HG03135 (cell line): ENCODE results near the gene TEX55.
"Not testable (repeated sequence)": the region's sequence is repeated elsewhere in the genome, so short reads cannot be mapped to it uniquely, and the experiment has no call there.

Experiments
- ATAC-seq: cut with Tn5 transposase; IDR thresholded peaks from one replicate; pipeline ENCODE4 v1.9.1; 2021; ENCODE audit warnings: mild to moderate bottlenecking, moderate library complexity; ENCODE audit not compliant: unreplicated experiment

The TEX55 gene

DNA sequence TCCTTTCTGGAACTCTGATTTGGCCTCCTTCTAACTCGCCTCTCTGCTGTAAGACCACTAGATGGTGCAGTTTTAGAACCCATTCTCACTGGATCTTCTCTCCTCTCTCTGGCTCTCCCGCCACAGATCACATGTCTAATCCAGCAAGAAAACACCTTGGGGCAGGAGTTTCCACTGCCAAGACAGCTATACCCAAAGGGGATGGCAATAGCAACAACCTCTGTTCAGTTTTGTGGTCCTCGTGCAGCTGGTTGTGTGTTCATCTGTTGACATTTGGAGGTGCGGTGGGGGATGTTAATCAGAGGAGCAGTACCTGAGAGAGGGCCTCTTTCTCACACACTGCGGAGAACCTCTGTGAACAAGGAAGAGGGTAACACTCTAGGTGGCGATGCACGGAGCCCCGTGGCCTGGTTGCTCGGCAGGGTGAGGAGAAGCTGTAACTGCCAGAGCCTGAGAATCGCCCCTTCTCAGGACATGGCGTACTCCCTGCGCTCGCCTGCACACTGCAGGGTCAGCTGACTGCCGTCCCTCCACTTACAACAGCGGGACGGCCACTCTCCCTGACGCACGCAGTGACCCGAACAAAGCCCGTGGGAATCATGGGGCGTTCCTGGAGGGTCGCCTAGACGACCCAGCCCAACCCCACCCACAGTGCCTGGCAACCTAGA lies at the start of gene TEX55:
TEX55 (plus strand) TSS at position 666 of the 668 bp plus-strand sequence. CDS start 25 bp downstream, outside the sequence.
- ATAC-seq = no peak

DNA sequence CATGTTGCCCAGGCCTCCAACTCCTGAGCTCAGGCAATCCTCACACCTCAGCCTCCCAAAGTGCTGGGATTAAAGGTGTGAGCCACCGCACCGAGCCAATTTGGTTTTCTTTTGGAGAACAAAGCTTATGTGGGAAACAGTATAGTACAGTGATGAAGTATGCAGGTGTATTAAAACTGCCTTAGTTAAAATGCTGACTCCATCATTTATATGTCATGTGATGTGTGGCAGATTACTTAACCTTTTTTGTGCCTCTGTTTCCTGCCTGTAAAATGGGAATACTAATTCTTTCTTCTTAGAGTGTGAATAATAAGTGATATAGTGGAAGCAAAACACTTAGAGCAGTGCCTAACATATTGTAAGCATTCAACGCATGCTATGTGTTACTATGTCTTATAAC lies 48.0 kb upstream of the TEX55 start:
- no peak for ATAC-seq

DNA sequence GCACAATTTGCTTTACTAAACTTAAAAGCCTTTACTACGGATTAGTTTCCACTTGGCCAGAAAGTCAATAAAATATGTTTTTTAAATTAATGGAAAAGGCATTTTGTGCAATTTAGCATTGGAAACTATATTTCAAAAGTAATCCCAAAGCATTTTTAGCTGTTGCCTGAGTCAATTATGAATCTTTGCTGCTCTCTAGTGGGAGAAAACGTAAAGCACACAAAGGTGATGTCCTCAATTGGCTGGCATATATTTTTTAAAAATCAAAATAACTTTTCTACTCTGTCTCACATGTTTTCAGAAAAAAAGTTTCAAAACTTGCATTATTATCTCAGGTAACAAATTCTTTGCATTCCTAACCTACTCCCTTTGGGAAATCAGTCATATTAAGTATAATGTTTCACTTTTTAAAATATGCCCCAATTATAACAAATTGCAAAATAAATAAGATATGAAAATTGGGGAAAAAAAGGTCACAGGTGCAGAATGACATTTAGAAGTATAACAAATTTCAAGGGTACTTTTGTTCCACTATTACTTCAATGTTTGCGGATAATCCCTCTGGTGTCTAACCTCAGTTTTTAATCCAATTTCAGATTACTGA lies 47.2 kb upstream of the TEX55 start:
- ATAC-seq = no peak

DNA sequence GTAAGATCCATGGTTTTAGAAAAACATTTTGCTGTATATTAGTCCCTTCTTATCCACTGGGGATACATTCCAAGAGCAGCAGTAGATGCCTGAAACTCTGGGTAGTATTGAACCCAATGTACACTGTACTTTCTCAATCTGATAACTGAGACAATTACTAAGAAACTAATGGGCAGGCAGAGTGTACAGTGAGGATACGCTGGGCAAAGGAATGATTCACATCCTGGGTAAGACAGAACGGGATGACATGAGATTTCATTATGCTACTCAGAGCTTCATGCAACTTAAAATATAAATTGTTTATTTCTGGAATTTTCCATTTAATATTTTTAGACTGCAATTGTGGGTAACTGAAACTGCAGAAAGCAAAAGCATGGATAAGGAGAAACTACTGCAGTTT lies 46.2 kb upstream of the TEX55 start:
- ATAC-seq = no peak

DNA sequence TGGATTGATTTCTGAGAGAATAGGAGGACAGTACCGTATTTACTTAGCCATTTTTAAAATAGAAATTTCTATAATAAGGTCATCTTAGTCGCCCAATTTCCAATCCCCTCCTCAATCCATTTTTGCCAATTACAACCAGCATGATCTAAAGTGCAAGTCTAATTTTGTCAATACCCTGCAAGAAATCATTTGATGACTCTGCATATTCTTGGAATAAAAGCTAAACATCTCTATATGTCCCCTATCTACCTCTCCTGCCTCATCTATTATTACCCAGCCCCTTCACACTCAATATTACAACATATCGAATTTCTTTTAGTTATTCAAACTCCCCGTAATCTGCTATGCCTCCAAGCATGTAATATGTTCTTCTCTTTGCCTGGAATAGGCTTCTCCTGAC lies 41.9 kb upstream of the TEX55 start:
- ATAC-seq = no peak

DNA sequence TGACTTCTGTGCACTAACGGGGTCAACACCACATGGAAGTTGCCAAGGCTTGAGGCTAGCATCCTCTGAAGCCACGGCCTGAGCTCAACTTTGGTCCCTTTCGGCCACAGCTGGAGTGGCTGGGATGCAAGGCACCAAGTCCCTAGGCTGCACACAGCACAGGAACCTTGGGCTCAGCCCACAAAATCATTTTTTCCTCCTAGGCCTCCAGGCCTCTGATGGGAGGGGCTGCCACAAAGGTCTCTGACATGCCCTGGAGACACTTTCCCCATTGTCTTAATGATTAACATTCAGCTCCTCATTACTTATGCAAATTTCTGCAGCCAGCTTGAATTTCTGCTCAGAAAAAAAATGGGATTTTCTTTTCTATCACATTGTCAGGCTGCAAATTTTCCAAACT lies 27.6 kb upstream of the TEX55 start:
- ATAC-seq = not testable (repeated sequence)

DNA sequence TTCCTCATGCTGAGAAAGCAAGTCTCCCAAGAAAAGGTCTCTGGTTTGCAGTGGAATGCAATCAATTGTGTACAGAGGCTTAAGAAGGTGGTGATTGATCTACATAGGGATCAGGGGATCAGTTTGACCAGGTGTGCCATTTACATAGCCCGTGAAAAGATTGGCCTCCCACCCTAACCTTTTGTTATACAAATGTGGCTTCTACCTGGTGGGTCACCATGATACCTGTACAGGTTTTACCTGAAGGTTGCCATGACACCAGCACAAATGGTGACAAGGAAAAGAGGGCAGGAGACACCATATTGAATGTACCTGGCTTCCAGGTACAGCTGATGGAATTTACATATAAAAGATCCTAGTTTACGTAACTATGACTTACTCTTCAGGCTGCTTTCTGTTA lies 25.5 kb upstream of the TEX55 start:
- ATAC-seq = no peak

DNA sequence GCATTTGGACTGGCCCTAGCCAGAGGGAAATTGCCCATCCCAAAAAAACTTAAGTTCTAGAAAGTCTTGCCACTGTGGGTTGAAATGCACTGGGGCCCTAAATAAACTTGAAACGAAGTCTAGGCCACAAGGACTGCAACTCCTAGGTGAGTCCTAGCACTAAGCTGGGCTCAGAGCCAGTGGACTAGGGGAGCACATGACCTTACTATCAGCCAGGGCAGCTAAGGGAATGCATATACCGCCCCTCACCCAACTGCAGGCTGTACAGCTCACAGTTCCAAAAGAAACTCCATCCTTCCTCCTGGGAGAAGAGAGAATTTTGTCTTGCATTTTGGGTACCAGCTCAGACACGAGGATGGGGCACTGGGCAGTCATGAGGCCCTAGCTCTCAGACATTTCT lies 23.6 kb upstream of the TEX55 start:
- ATAC-seq = no peak

DNA sequence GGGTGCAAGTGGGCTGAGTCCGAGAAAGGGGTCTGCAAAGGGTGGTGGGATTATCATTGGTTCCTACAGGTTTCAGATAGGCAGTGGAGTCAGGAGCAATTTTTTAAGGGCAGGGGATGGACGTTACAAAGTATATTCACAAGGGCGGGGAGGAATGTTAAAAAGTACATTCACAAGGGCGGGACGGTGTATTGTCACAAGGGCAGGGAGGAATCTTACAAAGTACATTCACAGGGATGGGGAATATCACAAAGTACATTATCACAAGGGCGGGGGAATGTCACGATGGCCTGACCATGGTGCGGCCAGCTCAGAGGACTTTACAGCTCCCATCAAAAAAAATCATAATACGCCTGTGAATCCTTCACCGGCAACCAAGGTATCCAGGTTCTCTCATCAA lies 20.6 kb upstream of the TEX55 start:
- no peak for ATAC-seq

DNA sequence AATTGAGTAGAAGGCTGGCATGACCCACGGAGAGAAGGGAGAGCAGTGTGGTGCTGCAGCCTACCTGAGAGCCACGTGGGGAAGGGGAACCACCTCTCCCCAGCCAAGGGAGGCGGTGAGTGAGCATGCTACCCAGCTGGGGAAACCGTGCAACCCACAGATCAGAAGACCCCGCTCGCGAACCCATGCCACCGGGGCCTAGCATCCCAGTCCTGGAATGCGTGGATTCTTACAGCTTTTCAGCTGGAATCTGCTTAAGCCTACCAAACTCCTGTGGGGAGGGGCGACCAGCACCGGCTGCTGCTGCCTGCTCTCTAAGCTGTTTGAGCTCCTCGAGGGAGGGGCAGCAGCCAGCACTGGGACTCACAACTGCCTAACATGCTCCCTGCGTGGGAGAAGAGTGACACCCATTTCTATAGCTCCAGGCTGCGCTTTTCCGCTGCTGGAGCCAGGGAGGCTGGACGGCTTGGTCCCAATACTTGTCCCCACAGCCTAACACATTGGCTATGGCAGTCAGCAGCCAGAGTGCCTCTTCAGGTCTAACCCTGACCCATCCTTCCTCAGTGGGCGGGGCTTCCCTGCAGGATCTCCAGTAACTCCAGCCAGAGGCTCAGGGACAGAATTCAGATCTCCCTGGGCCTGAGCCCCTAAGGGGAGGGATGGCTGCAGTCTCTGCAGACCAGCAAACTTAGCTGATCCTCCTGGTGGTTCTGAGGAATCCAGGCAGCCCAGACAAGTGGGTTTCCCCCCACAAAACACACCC lies 20.0 kb upstream of the TEX55 start:
- ATAC-seq = no peak

DNA sequence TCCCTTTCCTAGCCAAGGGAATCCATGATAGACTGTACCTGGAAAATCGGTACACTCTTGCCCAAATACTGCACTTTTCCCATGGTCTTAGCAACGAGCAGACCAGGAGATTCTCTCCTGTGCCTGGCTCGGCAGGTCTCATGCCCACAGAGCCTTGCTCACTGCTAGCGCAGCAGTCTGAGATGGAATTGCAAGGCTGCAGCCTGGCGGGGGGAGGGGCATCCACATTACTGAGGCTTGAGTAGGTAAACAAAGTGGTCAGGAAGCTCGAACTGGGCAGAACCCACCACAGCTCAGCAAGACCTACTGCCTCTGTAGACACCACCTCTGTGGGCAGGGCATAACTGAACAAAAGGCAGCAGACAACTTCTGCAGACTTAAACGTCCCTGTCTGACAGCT lies 15.7 kb upstream of the TEX55 start:
- ATAC-seq = not testable (repeated sequence)

DNA sequence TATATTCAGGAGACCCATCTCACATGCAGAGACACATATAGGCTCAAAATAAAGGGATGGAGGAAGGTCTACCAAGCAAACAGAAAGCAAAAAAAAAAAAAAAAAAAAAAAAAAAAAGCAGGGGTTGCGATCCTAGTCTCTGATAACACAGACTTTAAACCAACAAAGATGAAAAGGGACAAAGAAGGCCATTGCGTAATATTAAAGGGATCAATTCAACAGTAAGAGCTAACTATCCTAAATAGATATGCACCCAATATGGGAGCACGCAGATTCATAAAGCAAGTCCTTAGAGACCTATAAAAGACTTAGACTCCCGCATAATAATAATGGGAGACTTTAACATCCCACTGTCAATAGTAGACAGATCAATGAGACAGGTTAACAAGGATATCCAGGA lies 13.7 kb upstream of the TEX55 start:
- not testable (repeated sequence) for ATAC-seq

DNA sequence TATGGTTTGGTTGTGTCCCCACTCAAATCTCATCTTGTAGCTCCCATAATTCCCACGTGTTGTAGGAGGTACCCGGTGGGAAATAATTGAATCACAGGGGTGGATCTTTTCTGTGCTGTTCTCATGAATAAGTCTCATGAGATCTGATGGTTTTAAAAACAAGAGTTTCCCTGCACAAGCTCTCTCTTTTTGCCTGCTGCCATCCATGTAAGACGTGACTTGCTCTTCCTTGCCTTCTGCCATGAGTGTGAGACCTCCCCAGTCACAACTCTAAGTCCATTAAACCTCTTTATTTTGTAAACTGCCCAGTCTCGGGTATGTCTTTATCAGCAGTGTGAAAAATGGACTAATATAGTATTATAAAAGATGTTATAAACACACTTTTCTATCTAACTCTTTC lies 6.6 kb upstream of the TEX55 start:
- not testable (repeated sequence) for ATAC-seq

DNA sequence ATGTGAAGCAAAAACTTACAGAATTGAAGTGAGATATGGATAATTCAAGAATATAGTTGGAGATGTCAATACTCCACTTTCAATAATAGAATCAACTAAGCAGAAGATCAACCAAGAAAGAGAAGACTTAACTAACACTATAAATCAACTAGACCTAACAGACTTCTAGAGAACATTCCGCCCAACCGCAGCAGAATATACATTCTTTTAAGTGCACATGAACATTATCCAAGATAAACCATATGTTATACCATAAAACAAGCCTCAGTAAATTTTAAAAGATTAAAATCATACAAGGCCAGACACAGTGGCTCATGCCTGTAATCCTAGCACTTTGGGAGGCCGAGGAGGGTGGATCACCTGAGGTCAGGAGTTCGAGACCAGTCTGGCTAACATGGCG lies 5.5 kb upstream of the TEX55 start:
- ATAC-seq = no peak

DNA sequence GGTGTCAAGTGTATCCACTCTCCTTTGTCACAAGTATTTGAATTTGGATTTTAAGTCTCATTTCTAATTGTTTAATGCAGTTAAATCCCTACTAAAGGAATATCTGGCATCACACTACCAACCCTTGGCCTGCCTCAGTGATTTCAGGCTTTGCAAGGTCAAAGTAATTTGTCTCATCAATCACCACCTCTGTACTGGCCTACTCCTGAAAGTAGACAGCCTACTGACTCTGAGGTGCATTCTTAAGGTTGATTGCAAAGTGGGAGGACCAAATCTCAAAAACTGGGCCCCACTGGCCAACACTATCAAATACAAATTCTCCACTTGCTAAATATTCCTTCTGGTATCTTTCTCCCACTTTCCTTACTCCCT lies 851 bp upstream of the TEX55 start:
- ATAC-seq = no peak

DNA sequence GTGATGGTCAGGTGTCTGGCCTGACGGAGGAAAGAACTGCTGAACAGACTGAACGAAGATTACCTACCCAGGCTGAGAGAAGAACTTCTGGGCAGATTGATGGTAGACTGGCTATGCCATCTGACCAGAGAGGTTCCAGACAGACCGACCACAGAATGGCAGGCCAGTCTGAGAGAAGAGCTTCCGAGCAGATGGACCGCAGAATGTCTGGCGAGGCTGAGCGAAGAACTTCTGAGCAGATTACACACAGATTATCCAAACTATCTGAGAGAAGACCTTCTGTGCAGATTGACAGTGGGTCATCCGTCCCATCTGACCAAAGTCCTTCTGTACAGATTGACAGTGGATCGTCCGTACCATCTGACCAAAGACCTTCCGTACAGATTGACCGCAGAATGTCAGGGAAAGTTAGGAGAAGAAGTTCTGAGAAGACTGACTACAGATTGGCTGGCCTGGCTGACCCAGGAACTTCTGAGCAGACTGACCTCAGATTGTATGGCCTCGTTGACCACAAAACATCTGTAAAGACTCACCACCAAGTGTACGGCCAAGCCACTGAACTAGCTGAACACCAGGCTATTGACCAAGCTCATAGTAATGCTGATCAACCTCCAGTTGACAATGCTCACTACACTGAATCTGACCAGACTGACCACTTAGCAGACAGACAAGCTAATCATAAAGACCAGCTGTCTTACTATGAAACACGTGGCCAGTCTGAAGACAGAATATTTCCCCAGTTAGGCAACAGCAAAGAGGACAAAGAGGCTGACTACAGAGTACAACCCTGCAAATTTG lies 812 bp downstream of the TEX55 start:
- ATAC-seq = no peak

DNA sequence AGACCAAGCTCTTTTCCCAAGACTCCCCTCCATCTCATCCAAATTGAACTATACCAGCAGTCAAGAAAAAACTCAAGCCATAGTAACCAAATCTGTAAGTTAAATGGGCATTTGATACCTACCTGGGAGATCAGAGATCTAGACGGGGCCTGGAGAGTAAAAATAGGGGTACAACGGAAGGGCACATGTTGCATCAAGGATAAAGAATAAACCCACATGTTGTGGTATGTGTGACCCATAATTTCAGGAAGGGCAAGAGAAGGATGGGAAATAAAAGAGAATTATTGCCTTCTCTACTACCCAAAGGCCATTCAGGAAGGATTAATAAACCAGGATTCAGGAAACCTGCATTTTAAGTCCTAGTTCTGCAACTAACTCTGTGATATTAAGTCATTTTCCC lies 1.5 kb downstream of the TEX55 start:
- no peak for ATAC-seq

DNA sequence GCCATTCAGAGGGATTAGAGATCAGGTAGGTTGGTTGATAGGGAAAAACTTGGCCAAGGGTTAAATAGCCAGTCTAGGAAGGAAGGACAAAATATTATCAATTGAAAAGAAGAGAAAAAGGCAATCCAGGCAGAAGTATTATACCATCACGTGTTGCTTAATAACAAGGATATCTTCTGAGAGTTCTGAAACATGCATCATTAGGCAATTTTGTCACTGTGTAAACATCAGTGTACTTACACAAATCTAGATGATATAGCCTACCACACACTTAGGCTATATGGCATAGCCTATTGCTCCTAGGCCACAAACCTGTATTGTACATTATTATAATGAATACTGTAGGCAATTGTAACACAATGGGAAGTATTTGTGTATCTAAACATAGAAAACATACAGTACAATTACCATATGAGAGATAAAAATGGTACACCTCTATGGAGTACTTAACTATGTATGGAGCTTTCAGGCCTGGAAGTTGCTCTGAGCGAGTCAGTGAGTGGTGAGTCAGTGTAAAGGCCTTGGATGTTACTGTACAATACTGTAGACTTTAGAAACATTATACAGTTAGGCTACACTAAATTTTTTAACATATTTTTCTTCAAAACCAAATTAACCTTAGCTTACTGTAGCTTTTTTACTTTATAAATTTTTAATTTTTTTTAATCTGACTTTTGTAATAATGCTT lies 2.7 kb downstream of the TEX55 start:
- no peak for ATAC-seq

DNA sequence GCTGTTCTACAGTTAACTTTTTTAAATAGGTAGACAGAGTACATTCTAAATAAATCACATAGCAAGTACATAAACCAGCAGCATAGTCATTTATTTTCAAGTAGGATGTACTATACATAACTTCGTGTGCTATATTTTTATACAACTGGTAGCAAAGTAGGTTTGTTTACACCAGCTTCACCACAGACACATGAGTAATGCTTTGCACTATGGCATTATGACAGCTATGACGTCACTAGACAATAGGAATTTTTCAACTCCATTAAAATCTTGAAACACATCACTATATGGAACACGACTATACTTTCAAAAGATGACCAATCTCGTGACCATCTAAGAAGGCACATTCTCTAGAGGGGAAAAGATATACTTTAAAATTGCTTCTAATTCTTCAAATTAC lies 3.5 kb downstream of the TEX55 start:
- ATAC-seq = no peak

DNA sequence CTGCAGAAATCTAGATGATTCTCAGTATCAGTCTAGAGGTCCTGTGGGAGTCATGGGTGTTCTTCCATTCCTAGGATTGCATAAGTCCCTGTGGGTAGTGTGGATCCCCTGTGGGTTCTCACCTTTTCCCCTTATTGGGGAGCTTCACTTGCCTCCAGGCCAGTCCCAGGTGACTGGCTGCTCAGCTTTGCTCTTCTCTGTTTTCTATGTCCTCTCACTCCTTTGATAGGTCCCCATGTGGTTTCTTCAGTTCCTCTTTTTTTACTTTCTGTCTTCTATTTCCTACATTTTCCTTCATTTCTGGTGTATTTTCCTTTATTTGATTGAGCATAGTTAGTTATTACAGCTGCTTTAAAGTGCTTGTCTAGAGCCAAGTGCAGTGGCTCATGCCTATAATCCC lies 10.9 kb downstream of the TEX55 start:
- no peak for ATAC-seq

DNA sequence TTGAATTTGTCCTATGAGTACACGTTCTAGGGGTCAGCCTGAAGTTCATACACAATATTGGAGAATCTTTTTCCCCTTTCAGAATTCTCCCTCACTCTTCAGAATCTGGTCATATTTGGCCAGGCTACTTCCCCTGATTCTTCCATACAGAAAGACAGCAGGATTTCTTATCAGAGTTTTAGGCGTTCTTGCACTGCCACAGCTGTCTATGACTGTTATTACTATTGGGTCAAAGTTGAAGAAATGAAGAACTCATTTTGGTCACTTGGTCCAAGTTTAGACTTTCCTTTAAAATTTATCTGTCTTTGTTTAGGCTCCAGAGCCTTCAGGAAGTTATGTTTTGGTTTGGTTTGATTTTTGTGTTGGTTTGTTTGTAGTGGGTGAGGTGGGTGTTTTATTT lies 12.0 kb downstream of the TEX55 start:
- ATAC-seq = no peak
